NCI-H345 treated with DMSO at 0.1 percent for 48 hours (cell line): ENCODE measurements around the gene CFAP65.
A peak's percentile ranks its signal among the peaks of the same experiment; 100 is the strongest.

ENCODE experiments used
- DNase-seq: peaks from one replicate; lab custom pipeline; 2025; ENCODE audit not compliant: unreplicated experiment; lab: John Stamatoyannopoulos, UW

The CFAP65 gene

DNA sequence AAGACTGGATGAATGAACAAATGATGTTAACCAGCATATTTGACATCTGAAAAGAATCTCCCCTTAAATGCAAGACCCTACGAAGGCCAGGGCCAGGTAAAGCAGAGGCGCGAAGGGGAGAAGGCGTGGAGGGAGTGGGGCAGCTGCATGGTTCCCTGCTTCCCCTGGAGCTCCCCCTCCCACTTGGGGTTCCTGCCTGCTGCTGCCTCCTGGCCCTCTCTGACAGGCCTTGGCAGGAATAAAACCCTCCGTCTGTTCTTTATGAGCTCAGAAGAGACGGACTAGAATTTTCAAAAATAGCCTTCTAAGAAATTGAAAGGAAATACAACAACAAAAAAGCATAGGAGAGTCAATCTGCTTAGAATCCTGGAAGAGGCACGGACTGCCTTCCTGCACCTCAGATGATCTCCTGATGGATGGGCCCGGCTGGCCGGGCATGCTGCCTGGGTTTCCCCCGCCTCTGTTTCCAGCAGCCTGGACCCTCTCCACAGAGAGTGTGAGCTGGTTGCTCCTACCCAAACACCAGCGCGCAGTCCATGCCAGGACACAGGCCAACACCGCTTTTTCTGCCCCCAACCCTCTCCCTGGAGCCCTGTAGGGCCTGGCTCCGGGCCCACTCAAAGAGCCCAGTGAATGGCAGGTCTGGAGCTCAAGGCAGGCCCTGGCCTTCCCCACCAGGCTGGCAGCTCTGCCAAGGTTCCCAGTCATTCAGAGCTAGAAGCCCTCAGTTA, 23.9 kb downstream of the CFAP65 start:
- DNase-seq = no peak

DNA sequence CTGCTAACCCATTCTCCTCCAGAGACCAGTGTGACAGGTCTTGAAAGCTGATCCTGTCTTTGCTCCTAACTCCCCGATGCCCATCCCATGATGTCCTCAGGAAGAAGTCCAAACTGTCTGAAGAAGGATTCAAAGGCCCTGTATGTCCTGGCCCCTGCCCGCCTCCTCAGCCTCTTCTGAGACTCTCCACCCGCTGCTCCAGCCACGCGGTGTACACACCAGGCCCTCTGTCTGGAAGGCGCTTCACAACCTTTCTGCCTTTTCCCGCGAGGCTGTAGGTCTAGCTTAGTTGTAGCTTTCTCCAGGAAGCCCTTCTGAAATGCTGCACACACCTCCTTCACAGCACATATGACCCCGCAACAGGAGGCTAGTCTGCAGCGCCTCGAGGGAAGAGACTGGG, 24.6 kb downstream of the CFAP65 start:
- DNase-seq = no peak

DNA sequence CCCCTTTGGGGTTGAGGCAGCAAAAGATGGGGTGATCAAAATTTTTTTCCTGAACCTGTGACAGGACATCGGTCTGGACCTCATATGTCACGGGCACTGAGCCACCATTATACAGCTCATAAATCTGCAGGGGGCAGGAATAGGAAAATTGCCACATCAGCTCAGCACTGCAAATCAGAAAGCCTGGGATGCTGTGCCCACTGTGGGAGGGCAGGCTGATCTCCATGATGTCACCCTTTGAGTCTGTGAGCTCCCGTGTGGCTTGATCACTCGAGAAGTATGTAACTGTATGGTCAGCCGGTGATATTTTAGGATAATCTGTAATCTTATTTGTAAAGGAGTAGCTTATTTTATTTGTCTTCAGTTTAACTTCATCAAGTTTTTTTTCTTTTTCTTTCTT, 30.4 kb downstream of the CFAP65 start:
- DNase-seq = no peak

DNA sequence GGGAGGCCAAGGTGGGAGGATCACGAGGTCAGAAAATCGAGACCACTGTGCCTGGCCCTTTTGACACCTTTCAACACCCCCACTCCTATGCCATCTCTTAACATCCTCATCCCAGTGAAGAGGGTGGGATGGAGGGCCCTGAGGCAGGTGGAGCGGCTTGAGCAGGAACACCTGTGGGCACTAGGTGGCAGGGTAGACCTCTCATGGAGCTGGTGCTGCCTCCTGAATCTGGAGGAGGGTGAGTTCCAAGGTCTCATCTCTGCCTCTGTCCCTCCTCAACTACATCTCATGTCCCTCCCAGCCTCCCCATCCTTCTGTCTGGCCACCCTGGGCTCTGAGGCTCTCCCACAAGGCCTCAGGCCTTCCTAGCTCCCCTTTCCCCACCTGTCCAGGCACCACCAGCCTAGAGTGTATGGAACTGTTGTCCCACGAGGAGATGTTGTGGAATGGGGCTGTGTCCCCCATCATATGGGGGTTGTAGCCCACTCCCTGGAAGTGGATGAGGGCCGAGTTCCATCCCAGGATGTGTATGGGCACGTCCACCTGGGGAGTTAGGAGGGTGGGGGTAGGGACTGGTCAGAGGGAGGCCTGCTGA, 31.1 kb downstream of the CFAP65 start:
- DNase-seq = peak; percentile 6

DNA sequence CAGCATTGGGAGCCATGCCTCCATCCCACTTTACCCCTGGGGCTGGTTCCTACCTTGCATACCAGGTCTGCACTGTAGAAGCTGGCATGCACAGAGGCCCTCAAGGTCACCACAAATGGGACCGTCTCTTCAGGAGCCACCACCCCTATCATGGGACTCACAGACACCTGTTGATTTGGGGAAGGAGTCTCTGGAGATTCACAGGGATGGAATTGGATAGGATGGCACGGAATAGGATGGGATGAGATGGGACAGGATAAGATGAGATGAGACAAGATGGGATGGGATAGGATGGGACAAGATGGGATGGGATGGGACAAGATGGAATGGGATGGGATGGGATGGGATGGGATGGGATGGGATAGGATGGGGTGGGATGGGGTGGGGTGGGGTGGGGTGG, 32.0 kb downstream of the CFAP65 start:
- DNase-seq = no peak

DNA sequence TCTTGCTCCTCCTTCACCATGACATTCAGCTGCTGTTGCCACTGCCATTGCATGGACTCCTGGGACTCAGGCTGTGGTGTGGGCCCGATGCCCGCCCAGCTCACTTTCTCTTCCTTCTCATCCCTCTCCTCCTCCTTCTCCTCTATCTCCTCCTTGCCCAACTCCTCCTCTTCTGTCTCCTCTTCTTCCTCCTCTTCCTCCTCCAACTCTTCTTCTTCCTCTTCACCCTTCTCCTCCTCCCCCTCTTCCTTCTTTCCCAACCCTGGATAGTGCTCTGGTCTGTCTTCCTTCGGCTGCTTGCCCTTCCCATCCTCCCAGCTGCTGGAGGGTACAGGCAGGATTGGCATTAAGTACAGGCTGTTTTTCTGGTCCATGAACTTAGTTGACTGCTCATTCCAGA, 37.3 kb downstream of the CFAP65 start:
- no peak for DNase-seq

DNA sequence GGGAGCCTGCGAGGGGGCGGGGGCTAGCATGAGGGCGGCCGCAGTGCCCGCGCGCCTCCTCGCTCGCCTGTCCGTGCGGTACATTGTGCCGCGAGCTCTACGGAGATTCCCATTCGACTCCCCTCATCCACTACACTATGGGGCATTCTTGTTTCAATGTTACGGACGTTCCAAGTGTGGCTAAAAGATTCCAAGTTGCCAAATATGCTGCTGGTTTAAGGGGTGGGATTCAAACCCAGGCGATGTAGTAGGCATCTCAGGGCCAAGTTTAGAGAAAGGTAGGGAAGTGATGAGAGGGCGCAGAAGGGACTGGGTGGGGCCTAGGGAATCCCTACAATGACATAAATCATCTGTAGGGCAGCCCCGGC, 38.1 kb downstream of the CFAP65 start:
- DNase-seq = no peak

DNA sequence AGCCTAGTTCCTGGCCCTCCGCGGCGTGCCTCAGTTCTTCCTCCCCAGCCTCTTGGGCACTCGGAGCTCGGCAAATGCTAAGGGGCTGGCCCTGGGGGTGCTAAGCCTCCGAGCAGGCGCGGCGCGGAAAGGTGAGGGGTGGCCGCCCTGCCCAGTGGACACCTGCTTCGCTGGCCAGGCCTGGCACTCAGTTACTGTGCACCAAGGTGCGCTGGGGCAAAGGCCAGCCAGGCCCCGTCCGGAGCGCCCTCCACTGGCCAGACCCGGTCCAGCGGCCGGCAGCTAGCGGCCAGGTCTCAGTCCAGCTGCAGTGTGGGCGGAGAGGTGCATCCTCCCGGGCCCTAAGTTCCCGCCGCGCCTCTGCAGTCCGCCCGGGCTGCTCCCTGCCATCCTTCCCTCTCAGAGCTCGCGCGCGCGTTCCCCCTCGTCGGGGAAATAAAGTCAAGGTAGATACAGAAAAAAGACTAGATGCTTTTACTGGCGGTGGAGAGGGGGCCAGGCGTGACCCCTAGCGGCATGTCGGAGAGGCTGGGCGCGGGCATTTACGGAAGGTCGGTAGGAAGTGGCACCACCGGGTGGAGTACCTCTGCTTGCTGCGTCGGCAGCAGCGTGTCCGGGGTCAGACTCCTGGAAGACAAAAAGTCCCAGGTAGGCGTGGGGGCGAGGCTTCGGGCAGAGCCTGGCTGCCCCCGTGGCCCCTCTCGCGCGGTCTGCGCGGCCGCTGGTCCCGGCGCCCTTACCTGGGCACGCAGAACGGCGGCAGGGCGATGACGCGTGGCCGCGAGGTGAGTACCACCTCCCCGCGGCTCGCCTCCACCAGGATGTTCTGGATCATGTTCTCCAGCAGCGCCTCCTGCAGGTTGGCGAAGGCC, 38.7 kb downstream of the CFAP65 start:
- peak; percentile 68 for DNase-seq

DNA sequence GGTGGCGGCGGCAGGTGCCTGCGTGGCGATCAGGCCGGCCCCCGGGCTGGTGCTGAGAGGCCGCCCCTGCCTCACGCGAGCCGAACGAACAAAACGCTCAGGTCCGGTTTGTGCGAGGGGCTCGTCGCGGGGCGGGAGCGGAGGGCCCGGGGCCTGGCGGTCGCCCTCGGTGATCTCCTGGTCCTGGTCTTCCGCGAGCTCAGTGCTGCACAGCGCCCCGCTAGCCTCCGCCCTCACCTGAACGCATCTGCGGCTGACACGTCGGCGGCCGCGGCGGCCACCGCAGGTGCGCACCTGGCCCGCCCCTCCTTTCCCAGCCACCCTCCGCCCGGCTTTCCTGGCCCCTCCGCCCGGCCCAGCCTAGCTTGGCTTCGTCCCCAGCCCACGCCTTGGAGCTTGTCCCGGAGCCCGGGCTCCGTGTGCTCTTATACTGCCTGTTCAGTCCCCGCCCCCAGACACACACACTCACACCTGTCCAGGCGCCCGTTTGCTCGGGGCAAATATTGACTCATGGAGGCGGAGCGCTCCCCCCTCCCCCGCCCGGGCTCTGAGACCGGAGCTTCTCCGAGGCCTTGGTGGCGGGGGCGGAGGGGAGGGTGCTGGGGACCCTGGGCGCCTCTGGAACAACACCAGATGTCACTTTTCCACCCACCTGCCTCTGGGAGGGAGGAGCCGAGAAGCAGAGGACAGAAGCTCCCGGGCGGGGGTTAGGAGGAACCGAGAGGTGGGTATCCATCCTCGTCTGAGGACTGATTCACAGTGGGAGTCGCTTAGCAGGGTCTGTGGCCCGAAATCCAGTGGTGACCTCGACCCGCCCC, 39.5 kb downstream of the CFAP65 start:
- DNase-seq = peak; percentile 90

DNA sequence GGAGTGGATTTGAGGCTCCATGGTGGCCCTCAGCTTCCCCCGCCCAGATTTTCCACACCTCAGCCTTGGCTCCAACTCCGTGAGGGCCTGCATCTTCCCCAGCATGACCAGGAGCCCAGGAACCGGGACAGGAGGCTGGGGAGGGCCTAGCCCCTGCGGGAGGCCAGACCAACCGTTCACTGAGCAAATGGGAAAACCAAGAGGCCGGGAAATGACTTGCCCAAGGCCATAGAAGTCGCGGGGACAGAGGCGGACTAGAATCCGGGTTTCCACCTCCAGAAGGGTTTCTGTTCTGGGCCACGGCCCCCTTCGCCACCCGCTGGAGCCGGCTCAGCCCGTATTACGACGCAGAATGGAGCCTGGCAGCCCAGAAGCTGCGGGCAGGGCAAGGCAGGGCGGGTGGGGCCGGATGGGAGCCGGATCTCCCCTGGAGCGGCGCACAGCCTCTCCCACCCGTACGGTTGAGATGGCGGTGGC, 40.2 kb downstream of the CFAP65 start:
- DNase-seq = no peak

DNA sequence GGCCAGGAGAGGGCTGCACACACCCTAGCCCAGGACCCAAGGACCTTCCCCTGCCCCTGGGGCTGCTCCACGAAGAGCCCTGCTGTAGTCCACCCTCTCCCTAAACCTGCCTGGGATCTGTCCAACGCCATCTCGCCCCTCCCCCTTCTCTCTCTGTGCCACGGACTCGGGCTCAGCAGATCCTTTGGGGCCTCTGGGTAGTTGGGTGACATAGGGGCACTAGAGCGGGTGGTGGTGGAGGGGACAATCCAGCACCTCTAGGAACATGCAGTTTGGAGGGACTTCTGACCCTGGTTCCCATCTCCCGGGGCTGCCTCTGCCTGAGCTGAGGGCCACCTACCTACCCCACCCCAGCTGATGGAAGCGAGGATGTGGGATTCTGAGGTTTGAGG, 40.8 kb downstream of the CFAP65 start:
- no peak for DNase-seq

DNA sequence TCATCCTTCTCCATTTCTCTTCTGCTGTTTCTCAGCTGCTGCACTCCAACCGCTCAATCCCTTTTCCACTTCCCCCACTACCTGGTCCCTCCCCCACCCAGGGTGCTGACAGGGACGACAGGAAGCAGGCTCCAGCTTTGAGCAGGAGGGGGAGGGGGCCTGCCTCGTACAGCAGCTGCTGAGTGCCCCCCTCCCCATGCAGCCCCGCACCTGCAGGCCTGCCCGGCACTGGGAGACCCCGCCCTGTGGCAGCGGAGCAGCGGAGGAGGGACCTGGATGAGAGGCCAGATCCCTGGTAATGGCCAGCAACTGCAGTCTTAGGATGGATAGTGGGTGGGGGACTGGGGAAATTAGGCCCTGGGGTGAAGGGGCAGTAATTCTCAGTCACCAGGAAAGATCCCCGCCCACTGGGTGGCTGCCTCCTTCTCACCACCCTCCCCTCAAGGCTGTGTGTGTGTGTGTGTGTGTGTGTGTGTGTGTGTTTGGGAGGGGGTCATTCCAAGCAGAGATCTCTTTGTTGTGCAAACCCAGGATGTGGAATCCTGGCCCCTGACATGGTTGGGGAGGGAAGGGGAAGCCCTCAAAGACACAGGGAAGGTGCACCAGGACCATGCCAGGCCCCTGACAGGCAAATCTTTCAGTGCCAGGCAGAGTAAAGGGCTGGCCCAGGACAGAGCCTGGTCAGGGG, 41.3 kb downstream of the CFAP65 start:
- DNase-seq = peak; percentile 87

DNA sequence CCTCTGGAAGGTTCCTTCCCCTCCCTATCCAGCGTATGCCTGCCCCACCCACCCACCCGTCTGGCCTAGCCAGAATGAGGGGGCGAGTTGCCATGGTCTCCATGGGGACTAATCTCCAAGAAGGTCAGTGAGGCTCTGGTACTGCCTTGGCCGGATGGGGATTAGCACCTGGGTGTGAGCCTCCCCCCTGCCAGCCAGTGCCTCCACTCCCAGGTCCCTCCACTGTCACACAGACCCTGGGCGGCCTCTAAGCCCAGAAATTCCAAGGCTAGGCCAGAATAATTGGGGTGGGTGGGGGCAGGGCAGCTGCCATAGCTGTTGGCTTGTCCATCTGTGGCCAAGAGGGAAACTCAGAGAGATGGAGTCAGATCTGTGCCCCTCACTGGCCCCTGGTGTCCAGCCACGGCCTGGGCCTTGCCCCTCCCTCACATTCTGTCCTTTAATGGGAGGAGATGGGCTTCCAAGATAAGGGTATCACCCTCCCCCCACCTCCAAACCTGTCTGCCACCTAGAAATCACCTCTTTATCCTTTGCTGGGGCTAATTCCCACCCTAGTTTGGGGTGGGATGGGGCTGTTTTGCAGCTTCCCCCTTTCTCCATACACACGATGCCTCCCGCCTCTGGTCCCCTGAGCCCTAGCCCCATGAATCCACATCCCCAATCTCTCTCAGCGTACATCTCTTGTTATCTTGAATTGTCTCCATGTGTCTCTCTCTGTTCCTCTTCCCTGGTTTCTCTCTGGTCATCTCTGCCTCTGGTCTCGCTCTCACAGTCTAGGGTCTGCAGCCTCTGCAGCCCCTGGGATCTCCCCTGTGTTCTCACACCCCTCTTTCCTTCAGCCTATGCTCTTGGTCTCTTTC, 42.1 kb downstream of the CFAP65 start:
- no peak for DNase-seq

DNA sequence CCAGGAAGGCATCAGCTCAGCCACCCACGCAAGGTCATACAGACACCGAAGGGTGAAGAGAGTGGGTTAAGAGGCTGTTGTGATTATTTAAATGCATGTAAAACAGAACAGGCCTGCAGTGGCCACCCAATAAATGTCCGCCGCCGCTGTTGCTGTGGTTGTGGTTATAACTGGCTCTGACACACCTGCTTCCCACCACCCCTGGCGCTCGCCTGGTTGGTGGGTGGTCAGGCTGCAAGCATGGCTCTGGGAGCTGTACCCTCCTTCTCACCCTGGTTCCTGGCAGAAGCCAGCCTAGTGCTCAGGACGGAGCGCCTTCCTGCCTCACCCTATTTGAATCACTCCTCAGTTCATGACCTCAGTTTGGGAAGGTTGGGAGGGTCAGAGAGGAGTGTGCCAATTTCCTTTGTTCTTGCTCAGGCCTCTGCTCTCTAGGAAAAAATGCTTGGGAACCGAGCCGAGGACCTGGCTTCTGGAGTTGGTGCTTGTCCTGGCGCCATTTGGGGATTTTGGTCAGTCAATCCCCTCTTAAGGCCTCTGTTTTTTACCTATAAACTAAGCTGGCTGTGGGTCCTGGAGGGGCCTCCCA, 42.8 kb downstream of the CFAP65 start:
- no peak for DNase-seq

DNA sequence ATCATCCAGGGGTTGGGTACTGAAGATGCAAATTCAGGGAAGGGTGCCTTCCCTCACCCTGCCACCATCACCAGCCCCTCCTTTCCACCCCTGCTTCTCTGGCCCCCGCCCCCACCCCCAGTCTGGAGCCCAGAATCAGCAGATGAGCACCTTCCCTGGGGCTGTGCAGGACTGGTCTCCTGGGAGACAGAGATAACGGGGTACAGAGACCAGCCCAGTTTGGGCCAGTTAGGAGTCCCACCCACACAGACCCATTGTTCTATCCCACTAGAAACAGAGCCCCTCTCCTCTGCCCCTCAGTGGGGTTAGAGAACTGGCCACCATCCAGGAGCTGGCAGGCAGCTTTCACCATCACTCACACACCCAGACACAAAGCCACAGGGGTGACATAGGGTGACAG, 43.6 kb downstream of the CFAP65 start:
- no peak for DNase-seq

DNA sequence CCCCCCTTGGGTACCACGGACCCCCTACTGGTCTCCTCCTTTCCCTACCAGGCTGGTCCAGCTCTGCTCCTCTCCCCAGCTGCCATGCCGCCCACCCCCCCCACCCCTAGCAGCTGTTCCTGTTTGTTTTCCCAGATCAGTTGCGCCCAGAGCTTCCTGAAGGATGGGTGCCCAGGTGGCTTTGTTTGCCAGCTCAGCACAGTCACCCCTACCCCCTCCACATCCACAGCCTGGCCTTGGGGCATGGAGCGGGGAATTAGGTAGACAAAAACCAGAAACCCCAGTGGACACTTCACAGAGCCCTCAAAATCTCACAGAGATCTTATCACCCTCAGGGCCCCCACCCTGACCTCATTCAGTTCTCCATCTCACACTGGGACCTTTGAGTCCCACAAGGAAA, 44.4 kb downstream of the CFAP65 start:
- peak; percentile 86 for DNase-seq

DNA sequence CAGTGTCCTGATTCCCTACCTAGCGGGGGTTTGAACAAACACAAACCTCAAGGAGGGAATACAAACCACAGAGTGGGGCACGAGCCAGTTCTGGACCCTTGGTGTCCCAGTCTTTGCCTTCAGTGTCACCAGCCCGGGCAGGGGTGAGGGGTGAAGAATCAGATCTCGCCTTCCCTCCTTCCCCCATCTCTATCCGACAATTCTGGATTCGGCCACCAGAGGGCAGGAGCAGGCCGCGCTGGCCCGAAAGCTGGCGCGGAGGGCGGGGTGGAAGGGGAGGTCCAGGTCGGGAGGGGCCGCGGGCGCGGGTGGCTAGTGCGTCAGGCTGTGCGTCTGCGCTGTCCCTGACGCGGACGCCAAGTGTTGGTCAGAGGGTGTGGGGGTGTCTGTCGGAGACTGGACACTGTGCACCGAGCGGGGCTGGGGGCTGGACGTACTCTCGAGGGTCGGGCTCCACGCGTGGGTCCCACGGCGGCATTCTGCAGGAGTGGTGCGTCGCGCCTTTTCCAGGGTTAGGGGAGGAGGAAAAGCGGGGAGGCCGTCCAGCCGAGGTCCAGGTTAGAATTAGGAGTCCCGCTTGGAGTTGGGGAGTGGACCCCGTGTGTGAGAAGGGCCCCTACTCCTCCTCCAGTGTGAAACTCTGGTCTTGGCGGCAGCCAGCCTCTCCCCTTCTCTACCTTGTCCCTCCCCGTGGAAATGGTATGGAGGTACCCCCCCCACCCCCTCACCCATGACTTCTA, 45.2 kb downstream of the CFAP65 start:
- peak; percentile 80 for DNase-seq

DNA sequence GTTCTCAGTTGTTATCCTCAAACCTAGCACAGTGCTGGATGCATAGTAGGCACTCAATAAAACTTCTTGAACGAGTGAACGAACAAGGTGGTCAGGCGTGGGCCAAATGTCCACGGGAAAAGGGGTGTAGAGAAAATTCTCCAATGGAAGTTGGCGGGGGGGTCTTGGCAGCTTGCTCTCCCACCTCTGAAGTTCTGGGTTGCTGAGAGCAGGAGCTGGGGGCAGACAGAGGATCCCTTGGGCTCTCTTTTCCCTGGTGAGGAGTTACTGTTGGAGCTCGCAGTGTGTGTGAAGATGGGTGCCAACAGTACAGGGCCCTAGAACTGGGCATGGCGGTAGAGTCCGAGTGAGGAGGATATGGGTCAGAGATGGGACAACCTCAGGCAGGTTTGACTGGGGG, 45.8 kb downstream of the CFAP65 start:
- no peak for DNase-seq
